Immature natural killer cell (primary cell): Measurements from ENCODE around the gene FOXI1. TPM values are rescaled to one million over a fixed set of nuclear protein-coding genes. Genes with fewer than 3 reads are reported as not detected.

Source experiments
- DNase-seq, 3 donors: peaks; one replicate each; pipeline ENCODE4 v3.0.0; 2022; ENCODE audit warnings: mixed read lengths in 1 of 3
- H3K27ac Mint-ChIP-seq, 6 donors: one replicate each; pipeline ENCODE4 v1.8.0; 2020; ENCODE audit warnings: mixed read lengths in 6 of 6, mild to moderate bottlenecking in 5 of 6, inconsistent platforms in 4 of 6, moderate library complexity in 3 of 6
- H3K27me3 Mint-ChIP-seq, 3 donors: one replicate each; pipeline ENCODE4 v1.8.0; 2020 to 2021; ENCODE audit warnings: low read depth in 3 of 3, mild to moderate bottlenecking in 3 of 3, mixed read lengths in 3 of 3, moderate library complexity in 3 of 3, inconsistent platforms in 1 of 3
- H3K36me3 Mint-ChIP-seq, 3 donors: one replicate each; pipeline ENCODE4 v1.8.0; 2020; ENCODE audit warnings: mixed read lengths in 3 of 3, inconsistent platforms in 2 of 3, mild to moderate bottlenecking in 2 of 3
- H3K4me1 Mint-ChIP-seq, 2 donors: one replicate each; pipeline ENCODE4 v1.8.0; 2020; ENCODE audit warnings: inconsistent platforms in 2 of 2, mild to moderate bottlenecking in 2 of 2, mixed read lengths in 2 of 2, moderate library complexity in 1 of 2
- H3K4me3 Mint-ChIP-seq, 5 donors: one replicate each; pipeline ENCODE4 v1.8.0; 2020; ENCODE audit warnings: mild to moderate bottlenecking in 5 of 5, mixed read lengths in 5 of 5, inconsistent platforms in 3 of 5, moderate library complexity in 3 of 5
- H3K9me3 Mint-ChIP-seq, 6 donors: one replicate each; pipeline ENCODE4 v1.8.0; 2020; ENCODE audit warnings: mild to moderate bottlenecking in 6 of 6, mixed read lengths in 6 of 6, inconsistent platforms in 4 of 6, moderate library complexity in 3 of 6
- polyA plus RNA-seq, 3 donors: library from polyadenylated mRNA; unstranded; fragments of 300-500 nt; fragmentation: Illumina TruSeq; gene quantifications; one replicate each; pipeline ENCODE4 v1.2.3, GENCODE V29; 2021

The FOXI1 gene
- polyA plus RNA-seq, 3 donors from 2014 or later: not detected

DNA sequence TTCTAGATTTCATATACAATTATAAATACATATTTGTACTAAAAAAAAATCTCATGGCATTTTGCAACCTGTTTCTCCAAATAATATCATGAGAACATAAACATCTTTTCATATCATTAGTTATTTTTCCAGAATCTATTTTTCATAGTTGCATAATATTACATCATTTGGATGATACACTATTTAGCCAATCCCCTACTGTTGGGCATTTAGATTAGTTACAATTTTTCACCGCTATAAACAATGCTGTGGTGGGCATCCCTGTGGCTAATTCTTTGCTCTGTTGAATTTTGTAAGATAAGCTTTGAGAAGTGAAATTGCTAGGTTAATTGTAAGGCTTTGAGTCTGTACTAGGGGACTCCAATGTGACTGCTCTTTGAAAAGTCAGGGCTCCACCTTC, 2.2 kb upstream of the FOXI1 start:
- Mint-ChIP-seq H3K9me3 (peaks cover 0 to 5% (median 0%) of the 10 kb centered on the region in 6 donors), H3K36me3 (no peaks in the 10 kb centered on the region), H3K4me3 (no peak overlapping the region), H3K27ac (no peak overlapping the region), H3K27me3 (peaks cover 3 to 16% (median 8%) of the 10 kb centered on the region in 3 donors), H3K4me1 (no peaks in the 10 kb centered on the region)
- DNase-seq: no peak

- peaks cover 3 to 16% (median 5%) of the 10 kb centered on the region in 3 donors for H3K27me3 Mint-ChIP-seq
- no peak overlapping the region for H3K4me3 Mint-ChIP-seq
- DNase-seq: no peak
- H3K27ac Mint-ChIP-seq: no peak overlapping the region
- no peaks in the 10 kb centered on the region for H3K4me1 Mint-ChIP-seq
- no peaks in the 10 kb centered on the region for H3K36me3 Mint-ChIP-seq
- peaks cover 0 to under 1% (median 0%) of the 10 kb centered on the region in 6 donors for H3K9me3 Mint-ChIP-seq
Measured at GRCh38 chr5:170104299-170104698, 1.4 kb upstream of the FOXI1 start.

- H3K9me3 Mint-ChIP-seq: no peaks in the 10 kb centered on the region
- H3K4me1 Mint-ChIP-seq: no peaks in the 10 kb centered on the region
- DNase-seq: no peak
- no peaks in the 10 kb centered on the region for H3K36me3 Mint-ChIP-seq
- no peak overlapping the region for H3K4me3 Mint-ChIP-seq
- peaks cover 3 to 16% (median 4%) of the 10 kb centered on the region in 3 donors for H3K27me3 Mint-ChIP-seq
- H3K27ac Mint-ChIP-seq: no peak overlapping the region
Measured at GRCh38 chr5:170104710-170105109, 987 bp upstream of the FOXI1 start.

GRCh38 chr5:170107674-170108073, 2.0 kb downstream of the FOXI1 start:
- H3K4me1 Mint-ChIP-seq: no peaks in the 10 kb centered on the region
- no peaks in the 10 kb centered on the region for H3K9me3 Mint-ChIP-seq
- no peak overlapping the region for H3K4me3 Mint-ChIP-seq
- no peaks in the 10 kb centered on the region for H3K36me3 Mint-ChIP-seq
- no peak for DNase-seq
- peaks cover 1 to 17% (median 3%) of the 10 kb centered on the region in 3 donors for H3K27me3 Mint-ChIP-seq
- H3K27ac Mint-ChIP-seq: no peak overlapping the region

- Mint-ChIP-seq H3K4me3 (no peak overlapping the region), H3K36me3 (no peaks in the 10 kb centered on the region), H3K27me3 (peaks cover 2 to 17% (median 4%) of the 10 kb centered on the region in 3 donors), H3K4me1 (no peaks in the 10 kb centered on the region), H3K9me3 (no peaks in the 10 kb centered on the region), H3K27ac (no peak overlapping the region)
- DNase-seq: no peak
Measured at GRCh38 chr5:170108266-170108785, 2.6 kb downstream of the FOXI1 start.

DNA sequence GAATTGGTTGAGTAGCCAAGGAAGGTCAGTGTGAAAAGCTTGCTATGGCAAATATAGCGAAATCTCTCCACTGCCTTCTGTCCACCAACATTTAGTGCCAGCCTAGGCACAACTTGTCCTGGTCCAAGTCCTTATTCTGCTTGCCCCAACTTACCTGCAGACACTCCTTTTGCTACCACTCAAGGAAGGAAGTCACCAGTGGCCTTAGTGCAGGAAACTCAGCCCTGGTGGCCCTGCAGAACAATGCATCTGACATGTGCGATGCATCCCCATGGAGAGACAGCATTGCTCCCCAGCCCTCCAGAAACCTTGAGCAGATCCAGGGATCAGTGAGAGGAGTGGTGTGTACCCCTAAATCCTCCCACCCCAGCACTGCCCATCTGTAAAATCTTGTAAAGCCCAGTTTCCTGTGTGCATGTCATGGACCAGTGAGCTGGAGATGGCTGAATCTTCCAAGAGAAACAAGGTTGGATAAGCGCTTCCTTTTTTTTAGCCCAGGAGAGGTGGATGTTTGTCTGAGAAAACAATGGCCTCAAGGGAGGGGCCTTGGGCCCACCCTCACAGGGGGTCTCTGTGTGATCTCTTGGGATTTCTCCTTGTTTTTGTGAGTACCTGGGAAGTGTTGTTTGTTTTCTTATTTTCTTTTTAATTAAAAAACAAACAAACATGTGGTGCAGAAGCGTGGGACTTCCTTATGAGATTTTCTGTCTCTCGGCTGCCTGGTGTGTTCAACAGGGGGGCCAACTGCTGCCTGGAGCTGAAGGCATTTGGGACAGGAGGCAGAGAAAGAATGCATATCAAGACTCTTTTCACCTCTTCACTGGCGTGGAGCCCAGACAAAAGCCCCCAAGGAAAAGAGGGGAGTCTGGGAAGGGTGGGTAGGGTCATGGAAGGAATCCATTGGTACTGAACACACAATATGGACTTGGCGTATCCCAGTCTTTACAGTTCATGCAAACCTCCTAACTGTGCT, 3.6 kb downstream of the FOXI1 start:
- Mint-ChIP-seq H3K9me3 (no peaks in the 10 kb centered on the region), H3K27me3 (peaks cover 2 to 13% (median 4%) of the 10 kb centered on the region in 3 donors), H3K27ac (no peak overlapping the region), H3K4me3 (no peak overlapping the region), H3K4me1 (no peaks in the 10 kb centered on the region), H3K36me3 (no peaks in the 10 kb centered on the region)
- DNase-seq: no peak

GRCh38 chr5:170110403-170111087, 4.8 kb downstream of the FOXI1 start:
- Mint-ChIP-seq H3K36me3 (no peaks in the 10 kb centered on the region), H3K27me3 (peaks cover 2 to 13% (median 3%) of the 10 kb centered on the region in 3 donors), H3K4me3 (no peak overlapping the region), H3K9me3 (no peaks in the 10 kb centered on the region), H3K27ac (no peak overlapping the region), H3K4me1 (no peaks in the 10 kb centered on the region)
- DNase-seq: no peak

DNA sequence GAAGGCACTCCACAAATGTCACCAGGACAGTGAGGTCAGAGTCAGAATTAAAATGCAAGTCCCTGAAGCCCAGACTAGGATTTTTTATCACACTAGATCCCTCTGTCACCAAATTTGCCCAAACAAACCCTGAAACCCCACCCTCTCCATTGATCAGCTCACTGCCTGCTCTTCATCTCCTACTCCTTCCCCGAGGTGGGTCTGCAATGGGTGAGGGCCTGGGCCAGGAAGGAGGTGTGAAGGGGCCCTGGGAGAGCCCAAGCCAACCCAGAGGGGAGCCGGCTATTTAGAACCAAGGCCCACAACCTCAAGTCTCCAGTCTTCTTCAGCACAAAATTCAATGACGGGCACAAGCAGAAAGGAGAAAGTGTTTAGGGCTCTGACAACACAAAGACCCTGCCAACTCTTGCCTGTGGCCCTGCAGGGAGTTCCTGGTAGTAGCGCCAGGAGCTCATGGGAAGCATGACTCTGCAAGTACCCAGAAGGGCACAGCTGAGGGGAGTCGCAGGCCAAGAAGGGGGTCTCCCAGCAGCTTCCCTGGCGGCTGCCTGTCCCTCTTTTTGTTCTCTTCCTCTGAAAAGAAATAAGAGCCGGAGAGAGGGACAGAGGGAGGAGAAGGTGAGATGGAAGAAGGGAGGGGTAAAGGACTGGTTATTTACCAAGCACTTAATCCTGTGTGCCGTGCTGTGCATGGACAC, 5.5 kb downstream of the FOXI1 start:
- Mint-ChIP-seq H3K4me1 (no peaks in the 10 kb centered on the region), H3K36me3 (no peaks in the 10 kb centered on the region), H3K27me3 (peaks cover 1 to 13% (median 3%) of the 10 kb centered on the region in 3 donors), H3K27ac (no peak overlapping the region), H3K4me3 (no peak overlapping the region), H3K9me3 (no peaks in the 10 kb centered on the region)
- no peak for DNase-seq

DNA sequence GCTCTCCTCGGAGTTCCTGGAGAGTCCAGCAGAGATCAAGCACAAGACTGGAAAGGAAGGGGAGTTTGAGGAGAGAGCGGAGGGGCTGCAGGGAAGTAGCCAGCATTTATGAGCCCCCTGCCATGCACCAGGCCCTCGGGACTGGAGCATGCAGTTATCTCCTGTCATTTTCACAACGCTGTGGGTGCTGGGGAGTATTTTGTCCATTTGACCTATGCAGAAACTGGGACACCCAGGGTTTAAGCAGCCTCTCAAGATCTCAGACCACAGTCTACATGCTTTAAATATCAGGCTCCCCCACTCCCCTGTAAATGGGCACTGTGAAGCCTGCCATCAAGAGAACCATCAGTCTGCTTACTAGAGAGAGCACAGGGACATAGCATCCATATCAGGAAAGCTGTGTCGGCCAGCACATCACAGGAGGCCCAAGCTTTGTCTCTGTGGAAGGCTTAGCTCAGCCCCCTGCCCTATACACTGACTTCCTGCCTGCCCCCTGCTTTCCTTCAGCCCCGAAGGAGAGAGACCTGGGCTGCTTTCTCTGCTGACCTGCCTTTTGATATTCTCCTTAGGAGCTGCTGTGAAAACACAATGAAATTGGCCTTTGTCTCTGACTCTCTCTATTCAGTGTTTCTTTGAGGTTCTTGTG, 7.3 kb downstream of the FOXI1 start:
- DNase-seq: no peak
- Mint-ChIP-seq H3K27me3 (peaks cover 0 to 9% (median 3%) of the 10 kb centered on the region in 3 donors), H3K9me3 (no peaks in the 10 kb centered on the region), H3K4me1 (no peaks in the 10 kb centered on the region), H3K36me3 (no peaks in the 10 kb centered on the region), H3K27ac (no peak overlapping the region), H3K4me3 (no peak overlapping the region)

GRCh38 chr5:170113522-170113900, 7.8 kb downstream of the FOXI1 start:
- no peaks in the 10 kb centered on the region for H3K36me3 Mint-ChIP-seq
- H3K27ac Mint-ChIP-seq: no peak overlapping the region
- no peaks in the 10 kb centered on the region for H3K4me1 Mint-ChIP-seq
- no peak for DNase-seq
- H3K27me3 Mint-ChIP-seq: peaks cover 0 to 5% (median 3%) of the 10 kb centered on the region in 3 donors
- H3K4me3 Mint-ChIP-seq: no peak overlapping the region
- no peaks in the 10 kb centered on the region for H3K9me3 Mint-ChIP-seq

GRCh38 chr5:170114271-170114670, 8.6 kb downstream of the FOXI1 start:
- Mint-ChIP-seq H3K27ac (no peak overlapping the region), H3K27me3 (peaks cover 0 to 8% (median 3%) of the 10 kb centered on the region in 3 donors), H3K4me1 (no peaks in the 10 kb centered on the region), H3K4me3 (no peak overlapping the region), H3K36me3 (no peaks in the 10 kb centered on the region), H3K9me3 (no peaks in the 10 kb centered on the region)
- DNase-seq: no peak

- Mint-ChIP-seq H3K4me3 (no peak overlapping the region), H3K27me3 (peaks cover 1 to 8% (median 5%) of the 10 kb centered on the region in 3 donors), H3K4me1 (no peaks in the 10 kb centered on the region), H3K36me3 (no peaks in the 10 kb centered on the region), H3K27ac (no peak overlapping the region), H3K9me3 (no peaks in the 10 kb centered on the region)
- DNase-seq: no peak
Measured at GRCh38 chr5:170115925-170116324, 10.2 kb downstream of the FOXI1 start.

DNA sequence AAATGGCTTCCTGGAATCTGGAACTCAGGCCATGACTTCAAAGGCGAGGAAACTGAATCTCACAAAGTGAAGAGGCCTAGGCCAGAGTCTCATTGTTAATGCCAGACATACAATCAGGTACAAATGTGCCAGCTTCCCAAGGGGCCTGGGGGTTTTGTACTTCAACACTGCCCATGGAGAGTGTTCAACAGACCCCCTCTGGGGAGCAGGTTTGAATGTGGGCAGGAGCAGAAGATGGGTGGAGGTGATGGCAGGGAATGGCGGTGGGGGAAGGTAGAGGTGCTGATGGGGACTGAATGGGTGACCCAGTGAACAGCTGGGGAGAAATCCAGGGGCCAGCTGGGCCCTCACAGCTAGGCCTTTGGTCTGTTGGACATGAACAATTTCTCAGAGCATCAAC, 12.0 kb downstream of the FOXI1 start:
- H3K4me3 Mint-ChIP-seq: no peak overlapping the region
- no peak for DNase-seq
- H3K27me3 Mint-ChIP-seq: peaks cover 1 to 7% (median 5%) of the 10 kb centered on the region in 3 donors
- H3K36me3 Mint-ChIP-seq: no peaks in the 10 kb centered on the region
- H3K9me3 Mint-ChIP-seq: no peaks in the 10 kb centered on the region
- H3K4me1 Mint-ChIP-seq: no peaks in the 10 kb centered on the region
- H3K27ac Mint-ChIP-seq: no peak overlapping the region
